Epithelial cell of esophagus (primary cell): Measurements from ENCODE around the gene CLDN15.

Experiments used
- DNase-seq: peaks from one replicate; pipeline ENCODE4 v3.0.0; 2010; ENCODE audit warnings: low read depth
- H3K4me3 ChIP-seq: 2 replicates; pipeline ENCODE4 v1.5.1; 2011; ENCODE audit warnings: mild to moderate bottlenecking, low read length, control low read depth
- CTCF ChIP-seq: IDR thresholded peaks from 2 replicates; pipeline ENCODE4 v1.5.1; 2011; ENCODE audit warnings: low read depth, mild to moderate bottlenecking, low read length, control low read depth, inconsistent platforms; ENCODE audit not compliant: insufficient read depth; ENCODE audit errors: missing control alignments

CLDN15 gene

GRCh38 chr7:101189109-101189508 is 48.5 kb downstream of the CLDN15 start:
- TF ChIP-seq CTCF = no peak
- no peak for DNase-seq
- no peak overlapping the region for H3K4me3 ChIP-seq

DNA sequence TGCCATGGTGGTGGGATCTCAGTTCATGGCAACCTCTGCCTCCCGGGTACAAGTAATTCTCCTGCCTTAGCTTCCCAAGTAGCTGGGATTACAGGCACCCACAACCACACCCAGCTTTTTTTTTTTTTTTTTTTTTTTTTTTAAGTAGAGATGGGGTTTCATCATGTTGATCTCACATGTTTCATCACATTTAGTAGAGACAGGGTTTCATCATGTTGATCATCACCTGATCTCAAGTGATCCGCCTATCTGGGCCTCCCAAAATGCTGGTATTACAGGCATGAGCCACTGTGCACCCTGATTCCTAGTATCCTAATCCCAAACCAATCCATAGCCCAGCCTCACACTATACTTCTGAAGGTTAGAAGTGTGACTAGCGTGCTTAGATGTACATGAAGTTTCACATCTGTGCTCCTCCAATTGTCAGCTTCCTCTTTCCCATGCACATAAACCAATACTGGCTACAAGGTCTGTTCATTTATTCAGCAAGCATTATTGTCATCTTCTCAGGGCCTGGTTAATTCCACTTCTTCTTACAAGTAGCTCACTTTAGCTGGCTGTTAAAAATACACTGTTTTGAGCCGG is 50.7 kb downstream of the CLDN15 start:
- no peak for TF ChIP-seq CTCF
- DNase-seq = peak; percentile 48
- H3K4me3 ChIP-seq = no peak overlapping the region

GRCh38 chr7:101186194-101186593 is 51.4 kb downstream of the CLDN15 start:
- no peak overlapping the region for H3K4me3 ChIP-seq
- no peak for DNase-seq
- no peak for TF ChIP-seq CTCF

GRCh38 chr7:101185258-101185839 is 52.3 kb downstream of the CLDN15 start:
- no peak for TF ChIP-seq CTCF
- DNase-seq = peak; percentile 46
- H3K4me3 ChIP-seq = no peak overlapping the region
